H1 (cell line): ENCODE data around the gene MROH8. TPM values are rescaled to one million over a fixed set of nuclear protein-coding genes. Genes with fewer than 3 reads are reported as not detected.

Experiments used
- BACH1 ChIP-seq: IDR thresholded peaks from 2 replicates; pipeline ENCODE4 v1.6.1; 2012; ENCODE audit warnings: low read length, improper control_type of control experiment
- CHD7 ChIP-seq: fragments of 300-600 bp; sonication (generic); IDR thresholded peaks from 2 replicates; pipeline ENCODE4 v1.7.1; 2012; ENCODE audit warnings: low read length, moderate library complexity, mild to moderate bottlenecking, inconsistent platforms; ENCODE audit not compliant: insufficient replicate concordance
- GTF2F1 ChIP-seq: IDR thresholded peaks from 2 replicates; pipeline ENCODE4 v1.6.1; 2012; ENCODE audit warnings: low read depth, low read length, improper control_type of control experiment, borderline replicate concordance
- KDM4A ChIP-seq: IDR thresholded peaks from one replicate; pipeline ENCODE4 v1.7.1; 2012; ENCODE audit warnings: low read depth, mild to moderate bottlenecking, moderate library complexity, low read length, inconsistent platforms; ENCODE audit not compliant: severe bottlenecking
- POLR2AphosphoS5 ChIP-seq: IDR thresholded peaks from 2 replicates; pipeline ENCODE4 v1.6.1; 2011; ENCODE audit warnings: low read depth, low read length
- RAD21 ChIP-seq, 2 experiments: IDR thresholded peaks in 1 of 2; conservative IDR thresholded peaks in 1 of 2; 2 replicates each; pipeline ENCODE4 v1.6.1; 2011; ENCODE audit warnings: low read depth in 2 of 2, low read length in 2 of 2, improper control_type of control experiment in 1 of 2, inconsistent platforms in 1 of 2, mild to moderate bottlenecking in 1 of 2, moderate library complexity in 1 of 2
- RNF2 ChIP-seq: fragments of 200-900, 300-1000 bp; sonication (generic); IDR thresholded peaks from 2 replicates; pipeline ENCODE4 v1.7.1; 2016; ENCODE audit warnings: borderline replicate concordance, low read depth, mild to moderate bottlenecking, antibody characterized with exemption, low read length; ENCODE audit not compliant: poor library complexity, severe bottlenecking; ENCODE audit errors: missing control alignments
- SIRT6 ChIP-seq: IDR thresholded peaks from one replicate; pipeline ENCODE4 v1.7.1; 2012; ENCODE audit warnings: low read length, inconsistent platforms
- SRF ChIP-seq: IDR thresholded peaks from 2 replicates; pipeline ENCODE4 v1.6.1; 2011; ENCODE audit warnings: mild to moderate bottlenecking, low read depth, low read length, moderate library complexity
- TAF7 ChIP-seq: optimal IDR thresholded peaks from 2 replicates; pipeline ENCODE3; 2011; ENCODE audit warnings: low read depth, mild to moderate bottlenecking, inconsistent platforms, low read length, moderate library complexity, borderline replicate concordance
- polyA plus RNA-seq, 7 experiments: library from polyadenylated mRNA; depleted of rRNA in 3 of 7; stranded (reverse) in 5 of 7; unstranded in 2 of 7; fragments of >200 nt in 5 of 7; fragments of 200-250 nt in 2 of 7; gene quantifications; 1 replicate in 5 of 7; 2 replicates in 1 of 7; 4 replicates in 1 of 7; pipeline versions ENCODE4 v1.2.1 to v1.2.3, GENCODE V29; 2011 to 2013; ENCODE audit warnings: missing spikeins in 2 of 7, mixed read lengths in 2 of 7
- total RNA-seq: library from RNA; stranded (reverse); fragmentation: NEBNext Ultra II Directional; extraction: Animal tissue kit (Norgen Biotek cat#: 25700); gene quantifications from 2 replicates; pipeline ENCODE4 v1.2.1, GENCODE V29; 2021

Gene MROH8
- total and polyA plus RNA-seq, 2 of the 8 experiments (the other 6 are each of a cell fraction or from before 2014, with no cell fraction given) = 0.50 to 0.86 TPM

- TF ChIP-seq CHD7 (no peak), POLR2AphosphoS5 (no peak), SIRT6 (no peak), TAF7 (no peak), RNF2 (no peak), SRF (no peak), RAD21 (IDR thresholded peaks at IDR 0.05 in 1 of 2, conservative IDR thresholded peaks at IDR 0.05 in 1 of 2; ENCODE audit: low read depth in 2 of 2, low read length in 2 of 2) (no peak), KDM4A (no peak), GTF2F1 (no peak), BACH1 (no peak)
Measured at GRCh38 chr20:37108676-37109075, 70.7 kb downstream of the MROH8 start (continued).
